Naive thymus-derived CD4-positive, alpha-beta T cell (primary cell): Measurements from ENCODE around the gene POMGNT2. TPM values are rescaled to one million over a fixed set of nuclear protein-coding genes. Genes with fewer than 3 reads are reported as not detected.
A peak's percentile ranks its signal among the peaks of the same experiment; 100 is the strongest.

Experiments
- ATAC-seq: fragments of 150-1000 bp; cut with Tn5 transposase; 2 replicates; pipeline ENCODE4 v1.10.0; 2021; ENCODE audit warnings: mild to moderate bottlenecking, moderate library complexity
- CTCF ChIA-PET: fragments of 350-600 bp; sonication (Branson Sonifier 250); formaldehyde crosslinking; loops from one replicate; lab custom pipeline; 2021; ENCODE audit warnings: antibody characterized with exemption; lab: Charles Lee
- POLR2A ChIA-PET: fragments of 350-600 bp; sonication (Branson Sonifier 250); formaldehyde crosslinking; loops from one replicate; lab custom pipeline; 2021; ENCODE audit warnings: antibody characterized with exemption, inconsistent platforms; lab: Charles Lee
- DNase-seq, 9 donors: peaks; one replicate each; pipeline versions ENCODE4 v3.0.0 to v3.0.0-alpha.2; 2020 to 2022; ENCODE audit warnings: mixed read lengths in 1 of 9
- H3K27ac ChIP-seq: one replicate; pipeline ENCODE4 v1.7.0; 2013; ENCODE audit warnings: mild to moderate bottlenecking, low read depth, low read length, moderate library complexity
- H3K27me3 ChIP-seq, 2 donors: one replicate each; pipeline ENCODE4 v1.7.0; 2013; ENCODE audit warnings: low read length in 2 of 2, mild to moderate bottlenecking in 2 of 2, moderate library complexity in 2 of 2; ENCODE audit not compliant: control insufficient read depth in 2 of 2, insufficient read depth in 2 of 2
- H3K36me3 ChIP-seq, 3 experiments: 1 replicate in 2 of 3; 2 replicates in 1 of 3; pipeline ENCODE4 v1.7.0; 2013; ENCODE audit warnings: low read length in 3 of 3, mild to moderate bottlenecking in 3 of 3, moderate library complexity in 1 of 3; ENCODE audit not compliant: insufficient read depth in 3 of 3, control insufficient read depth in 2 of 3
- H3K4me1 ChIP-seq, 2 donors: one replicate each; pipeline ENCODE4 v1.7.0; 2013; ENCODE audit warnings: low read length in 2 of 2, mild to moderate bottlenecking in 2 of 2, moderate library complexity in 1 of 2; ENCODE audit not compliant: control insufficient read depth in 2 of 2, insufficient read depth in 2 of 2
- H3K4me3 ChIP-seq: 2 replicates; pipeline ENCODE4 v1.7.0; 2013; ENCODE audit warnings: mild to moderate bottlenecking, low read length
- H3K9me3 ChIP-seq, 3 experiments: 1 replicate in 2 of 3; 2 replicates in 1 of 3; pipeline ENCODE4 v1.7.0; 2013; ENCODE audit warnings: low read length in 3 of 3; ENCODE audit not compliant: control insufficient read depth in 2 of 3
- H3K27ac Mint-ChIP-seq, 9 donors: one replicate each; pipeline ENCODE4 v1.8.0; 2020 to 2022; ENCODE audit warnings: mixed read lengths in 9 of 9, mild to moderate bottlenecking in 8 of 9, moderate library complexity in 5 of 9, inconsistent platforms in 2 of 9
- H3K27me3 Mint-ChIP-seq, 5 donors: one replicate each; pipeline ENCODE4 v1.8.0; 2021 to 2022; ENCODE audit warnings: mixed read lengths in 5 of 5, mild to moderate bottlenecking in 1 of 5
- H3K36me3 Mint-ChIP-seq, 5 donors: one replicate each; pipeline ENCODE4 v1.8.0; 2020 to 2022; ENCODE audit warnings: mixed read lengths in 5 of 5, mild to moderate bottlenecking in 3 of 5, inconsistent platforms in 1 of 5
- H3K4me1 Mint-ChIP-seq, 7 donors: one replicate each; pipeline ENCODE4 v1.8.0; 2020 to 2022; ENCODE audit warnings: mixed read lengths in 7 of 7, mild to moderate bottlenecking in 3 of 7, inconsistent platforms in 1 of 7
- H3K4me3 Mint-ChIP-seq, 10 donors: one replicate each; pipeline ENCODE4 v1.8.0; 2020 to 2022; ENCODE audit warnings: mild to moderate bottlenecking in 10 of 10, mixed read lengths in 10 of 10, moderate library complexity in 6 of 10, inconsistent platforms in 2 of 10
- H3K9me3 Mint-ChIP-seq, 11 donors: one replicate each; pipeline ENCODE4 v1.8.0; 2020 to 2022; ENCODE audit warnings: mixed read lengths in 11 of 11, mild to moderate bottlenecking in 4 of 11, inconsistent platforms in 1 of 11, moderate library complexity in 1 of 11
- intact Hi-C, 2 donors: fragments of 100-400 bp; cut with micrococcal nuclease; formaldehyde crosslinking; loops; one replicate each; pipeline ENCODE4 v1.15.1; 2023
- polyA plus RNA-seq, 2 donors: library from polyadenylated mRNA; unstranded; fragments of 300-500 nt; fragmentation: Illumina TruSeq; gene quantifications; one replicate each; pipeline ENCODE4 v1.2.3, GENCODE V29; 2021
- total RNA-seq, 6 experiments: library from RNA in 5 of 6; stranded (reverse) in 5 of 6; gene quantifications; 1 replicate in 5 of 6; 2 replicates in 1 of 6; pipeline ENCODE4 v1.2.3 and lab custom pipeline; 2021 to 2026

The POMGNT2 gene
- total and polyA plus RNA-seq, 7 experiments from 2014 or later, result 3.5 to 11.0 (median 7.3) TPM

- ChIA-PET POLR2A (interaction anchor here (1.4 kb wide), 1 partner anchor 14 kb away, joined by 3 read pairs; no protein-coding TSS in a partner anchor), CTCF (no interaction called here)
- no peaks in the 10 kb centered on the region for H3K9me3 ChIP-seq
- no peaks in the 10 kb centered on the region for H3K36me3 ChIP-seq
- Mint-ChIP-seq H3K36me3 (peaks cover 0 to 4% (median 0%) of the 10 kb centered on the region in 5 donors), H3K9me3 (peaks cover 0 to 5% (median 0%) of the 10 kb centered on the region in 11 donors), H3K4me3 (peak overlapping the region in 2 of 10 donors; percentile 0 to 33), H3K27me3 (no peaks in the 10 kb centered on the region), H3K4me1 (peaks cover 0 to 27% (median 15%) of the 10 kb centered on the region in 7 donors), H3K27ac (no peak overlapping the region)
- H3K4me1 ChIP-seq, result peaks cover 4 to 16% of the 10 kb centered on the region in 2 donors
- no peaks in the 10 kb centered on the region for H3K27me3 ChIP-seq
- H3K27ac ChIP-seq, result no peak overlapping the region
- DNase-seq (no peak), ATAC-seq (no peak)
- H3K4me3 ChIP-seq, result no peak overlapping the region
- intact Hi-C loops, result no loop called here
Observed at GRCh38 chr3:43038010-43038409, 67.9 kb downstream of the POMGNT2 start.

DNA sequence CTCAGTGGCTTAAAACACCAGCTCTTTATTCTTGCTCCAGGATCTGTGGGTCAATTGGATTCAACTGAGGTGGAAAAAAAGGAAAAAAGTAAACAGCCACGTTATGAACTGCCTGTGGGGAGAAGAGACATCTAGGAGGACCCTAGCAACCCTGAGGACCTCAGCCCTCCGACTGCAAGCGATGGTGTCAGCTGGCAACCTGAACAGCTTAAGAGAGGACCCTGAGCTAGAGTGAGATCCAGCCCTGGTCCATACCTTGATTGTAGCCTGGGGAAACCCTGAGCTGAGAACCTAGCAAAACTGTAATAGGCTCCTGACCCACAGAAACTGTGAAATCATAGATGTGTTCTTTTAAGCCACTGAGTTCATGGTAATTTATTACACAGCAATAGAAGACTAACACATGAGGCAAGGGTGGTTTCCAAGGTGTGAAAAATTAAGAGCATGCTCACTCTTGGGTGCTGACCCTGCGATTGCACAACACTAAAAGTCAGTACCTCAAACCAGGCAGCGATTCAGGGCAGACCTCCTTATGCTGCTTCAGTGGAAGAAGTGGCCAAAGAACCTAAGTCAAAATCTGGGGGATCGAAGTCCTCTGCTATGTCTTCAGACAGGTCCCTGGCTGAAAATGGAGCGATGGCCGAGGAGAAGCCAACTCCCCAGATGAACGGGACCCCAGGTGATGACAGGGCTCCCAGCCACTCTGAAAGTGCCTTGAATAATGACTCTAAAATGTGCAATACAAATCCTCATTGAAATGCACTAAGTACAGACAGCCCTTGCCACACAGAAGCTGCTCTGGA, 69.1 kb downstream of the POMGNT2 start:
- Histone ChIP-seq H3K27me3 (no peaks in the 10 kb centered on the region), H3K36me3 (no peaks in the 10 kb centered on the region), H3K9me3 (no peaks in the 10 kb centered on the region), H3K4me3 (no peak overlapping the region), H3K27ac (no peak overlapping the region), H3K4me1 (peaks cover 4 to 16% of the 10 kb centered on the region in 2 donors)
- intact Hi-C loops, result no loop called here
- Mint-ChIP-seq H3K36me3 (peaks cover 0 to 4% (median 0%) of the 10 kb centered on the region in 5 donors), H3K27ac (peak overlapping the region in 1 of 9 donors; percentile 25), H3K4me3 (no peak overlapping the region), H3K4me1 (peaks cover 0 to 30% (median 17%) of the 10 kb centered on the region in 7 donors), H3K9me3 (peaks cover 0 to 5% (median 0%) of the 10 kb centered on the region in 11 donors), H3K27me3 (no peaks in the 10 kb centered on the region)
- ATAC-seq (peak; percentile 76), DNase-seq (no peak)
- ChIA-PET POLR2A (interaction anchor here (0.6 to 1.4 kb wide), 2 partner anchors 13 to 94 kb away, joined by 3 to 4 read pairs; no protein-coding TSS in a partner anchor), CTCF (no interaction called here)

- peaks cover 4 to 16% of the 10 kb centered on the region in 2 donors for H3K4me1 ChIP-seq
- no peaks in the 10 kb centered on the region for H3K9me3 ChIP-seq
- H3K27me3 ChIP-seq, result no peaks in the 10 kb centered on the region
- no peak overlapping the region for H3K4me3 Mint-ChIP-seq
- no peak overlapping the region for H3K4me3 ChIP-seq
- ATAC-seq, result no peak
- H3K9me3 Mint-ChIP-seq, result peaks cover 0 to 4% (median 0%) of the 10 kb centered on the region in 11 donors
- intact Hi-C loops, result no loop called here
- peaks cover 0 to 35% (median 18%) of the 10 kb centered on the region in 7 donors for H3K4me1 Mint-ChIP-seq
- no peak overlapping the region for H3K27ac ChIP-seq
- no peaks in the 10 kb centered on the region for H3K36me3 Mint-ChIP-seq
- CTCF ChIA-PET, result interaction anchor here (1.1 kb wide), 1 partner anchor 74 kb away, joined by 5 read pairs; no protein-coding TSS in a partner anchor
- POLR2A ChIA-PET, result interaction anchor here (0.6 kb wide), 1 partner anchor 93 kb away, joined by 4 read pairs; no protein-coding TSS in a partner anchor
- no peaks in the 10 kb centered on the region for H3K36me3 ChIP-seq
- DNase-seq, result no peak
- no peak overlapping the region for H3K27ac Mint-ChIP-seq
- H3K27me3 Mint-ChIP-seq, result no peaks in the 10 kb centered on the region
Observed at GRCh38 chr3:43035801-43036365, 70.0 kb downstream of the POMGNT2 start.

DNA sequence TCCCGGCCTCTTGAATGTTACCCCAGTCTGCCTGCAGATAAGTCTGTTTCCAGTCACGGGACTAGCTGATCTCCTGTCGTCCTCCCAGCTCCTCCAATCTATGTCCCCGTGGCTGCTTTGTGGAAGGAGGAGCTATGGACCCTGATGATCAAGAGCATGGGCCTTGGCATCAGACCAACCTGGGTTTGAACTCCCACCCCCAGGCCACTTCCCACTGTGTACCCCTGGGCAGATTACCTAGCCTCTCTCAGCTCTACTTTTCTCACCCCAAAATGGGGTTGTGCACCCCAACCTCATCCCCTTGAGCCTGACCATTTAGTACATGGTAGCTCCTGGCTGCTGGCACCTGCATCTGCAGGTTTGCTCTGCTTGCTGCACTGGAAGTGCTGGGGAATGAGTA, 71.0 kb downstream of the POMGNT2 start:
- H3K27me3 Mint-ChIP-seq, result no peaks in the 10 kb centered on the region
- ATAC-seq (no peak), DNase-seq (no peak)
- peaks cover 0 to 4% (median 0%) of the 10 kb centered on the region in 11 donors for H3K9me3 Mint-ChIP-seq
- peak overlapping the region in 2 of 9 donors; percentile 32 to 42 for H3K27ac Mint-ChIP-seq
- peaks cover 0 to 43% (median 22%) of the 10 kb centered on the region in 7 donors for H3K4me1 Mint-ChIP-seq
- Histone ChIP-seq H3K4me3 (no peak overlapping the region), H3K27ac (no peak overlapping the region), H3K27me3 (no peaks in the 10 kb centered on the region), H3K9me3 (no peaks in the 10 kb centered on the region), H3K4me1 (peaks cover 4 to 16% of the 10 kb centered on the region in 2 donors), H3K36me3 (no peaks in the 10 kb centered on the region)
- POLR2A ChIA-PET, result interaction anchor here (0.6 to 0.8 kb wide), 2 partner anchors 11 to 13 kb away, joined by 3 read pairs; no protein-coding TSS in a partner anchor
- peak overlapping the region in 1 of 10 donors; percentile 4 for H3K4me3 Mint-ChIP-seq
- intact Hi-C loops, result no loop called here
- H3K36me3 Mint-ChIP-seq, result no peaks in the 10 kb centered on the region
- CTCF ChIA-PET, result interaction anchor here (0.6 to 1.1 kb wide), 2 partner anchors 73 to 252 kb away, joined by 3 to 5 read pairs; no protein-coding TSS in a partner anchor

GRCh38 chr3:43034200-43034599, 71.7 kb downstream of the POMGNT2 start:
- Histone ChIP-seq H3K27me3 (no peaks in the 10 kb centered on the region), H3K36me3 (no peaks in the 10 kb centered on the region), H3K9me3 (no peaks in the 10 kb centered on the region), H3K4me1 (peaks cover 4 to 16% of the 10 kb centered on the region in 2 donors), H3K27ac (no peak overlapping the region), H3K4me3 (no peak overlapping the region)
- no peaks in the 10 kb centered on the region for H3K36me3 Mint-ChIP-seq
- intact Hi-C loops, result no loop called here
- DNase-seq (no peak), ATAC-seq (no peak)
- CTCF ChIA-PET, result no interaction called here
- no peak overlapping the region for H3K4me3 Mint-ChIP-seq
- no peaks in the 10 kb centered on the region for H3K27me3 Mint-ChIP-seq
- POLR2A ChIA-PET, result interaction anchor here (0.6 to 0.8 kb wide), 4 partner anchors 10 to 1944 kb away, joined by 3 read pairs; no protein-coding TSS in a partner anchor
- peaks cover 0 to 4% (median 0%) of the 10 kb centered on the region in 11 donors for H3K9me3 Mint-ChIP-seq
- peak overlapping the region in 1 of 9 donors; percentile 68 for H3K27ac Mint-ChIP-seq
- peaks cover 0 to 47% (median 27%) of the 10 kb centered on the region in 7 donors for H3K4me1 Mint-ChIP-seq
